Measurements from ENCODE around the gene SPSB4. TPM values are rescaled to one million over a fixed set of nuclear protein-coding genes. Genes with fewer than 3 reads are reported as not detected.

SPSB4 gene
- total and polyA plus RNA-seq, 2 of the 13 experiments (the other 11 are each of a cell fraction or from before 2014, with no cell fraction given) = not detected

DNA sequence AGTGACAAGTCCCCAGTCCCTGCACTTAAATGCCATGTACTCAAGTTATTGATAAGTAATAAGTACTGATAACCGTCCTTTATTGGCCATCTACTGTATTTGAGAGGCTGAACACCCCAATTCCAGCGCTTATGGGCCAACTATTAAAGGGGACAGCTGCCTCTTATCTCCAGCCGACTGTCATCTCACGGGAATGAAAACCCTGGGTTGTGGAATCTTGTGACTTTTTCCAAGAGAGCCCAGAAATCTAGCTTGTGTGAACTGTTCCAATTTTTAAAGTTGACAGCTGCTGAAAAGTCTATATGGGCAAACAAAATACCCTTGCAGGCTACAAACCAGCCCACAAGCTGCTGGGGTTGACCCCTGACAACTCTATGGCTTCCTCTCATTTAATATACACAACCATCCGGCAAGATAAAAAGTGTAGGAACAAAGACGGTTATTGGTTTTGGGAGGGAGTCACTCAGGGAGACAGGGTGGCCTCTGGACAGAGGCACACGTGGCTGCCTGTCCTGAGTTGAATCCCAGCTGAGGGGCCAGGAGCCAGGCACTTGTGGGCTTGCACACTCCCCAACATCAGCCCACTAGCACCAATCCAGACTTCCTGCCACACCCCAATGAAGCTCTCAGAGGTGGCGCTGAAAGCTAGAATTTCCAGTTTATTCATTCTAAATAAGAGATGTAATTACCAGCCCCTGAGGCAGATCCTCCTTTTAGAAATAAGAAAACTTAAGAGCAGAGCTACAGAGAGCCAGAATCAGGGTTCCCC, 16.2 kb downstream of the SPSB4 start:
- no peaks in the 10 kb centered on the region for H3K4me1 ChIP-seq (ENCODE audit: insufficient read depth, low read length)
- intact Hi-C loops (cut with micrococcal nuclease; ENCODE audit: unreplicated experiment) = no loop called here
- no peak overlapping the region for H2AFZ ChIP-seq (ENCODE audit: low read length)
- no peaks in the 10 kb centered on the region for H4K20me1 ChIP-seq (ENCODE audit: insufficient read depth, low read length)
- POLR2A ChIA-PET = no interaction called here
- H3K36me3 ChIP-seq (replicated peaks in 1 of 2; ENCODE audit: control insufficient read depth in 1 of 2, insufficient read depth in 2 of 2, low read length in 2 of 2) = no peaks in the 10 kb centered on the region
- no peak for ATAC-seq
- 35% methylated on average over 8 of the region's 8 CpGs for WGBS (ENCODE audit: low lambda C conversion rate)
- H3K9me3 ChIP-seq (ENCODE audit: low read length) = no peaks in the 10 kb centered on the region
- H3K4me2 ChIP-seq (ENCODE audit: low read depth, low read length) = no peak overlapping the region
- no TSS peak for BruUV-seq (replicated peaks)
- no peak for FAIRE-seq
- H3K27ac ChIP-seq (ENCODE audit: extremely low read length, insufficient read depth, low read length) = no peak overlapping the region
- no peak for DNase-seq (ENCODE audit: low spot score)
- in situ Hi-C loops (cut with HindIII; ENCODE audit: extremely low pct_ligation_motif_present, low pct_unique_long_range_greater_than_20kb) = no loop called here
- peaks cover 0 to 5% of the 10 kb centered on the region in 2 experiments; a peak in 2 of 5 replicates for H3K27me3 ChIP-seq (ENCODE audit: control insufficient read depth in 1 of 2, insufficient read depth in 2 of 2, low read length in 2 of 2)
- no peak overlapping the region for H3K9ac ChIP-seq (ENCODE audit: insufficient read depth, low read depth, low read length)
- no peaks in the 10 kb centered on the region for H3K79me2 ChIP-seq (ENCODE audit: insufficient read depth, low read length)
- TF ChIP-seq ZNF460 (CRISPR knock-in tag; IDR thresholded peaks at IDR 0.05; ENCODE audit: borderline replicate concordance) (no peak), ZNF451 (CRISPR knock-in tag; IDR thresholded peaks at IDR 0.05) (no peak), HOXA3 (CRISPR knock-in tag; IDR thresholded peaks at IDR 0.05) (no peak), MATR3 (CRISPR knock-in tag; IDR thresholded peaks at IDR 0.05) (no peak), ZZZ3 (CRISPR knock-in tag; IDR thresholded peaks at IDR 0.05; ENCODE audit: borderline replicate concordance) (no peak), TOPORS (CRISPR knock-in tag; IDR thresholded peaks at IDR 0.05) (no peak), SIN3B (IDR thresholded peaks at IDR 0.05; ENCODE audit: low read length) (no peak), ZNF383 (CRISPR knock-in tag; IDR thresholded peaks at IDR 0.05; ENCODE audit: borderline replicate concordance) (no peak), YEATS4 (CRISPR knock-in tag; IDR thresholded peaks at IDR 0.05; ENCODE audit: borderline replicate concordance) (no peak)
- TF ChIP-seq, protein P1, sequence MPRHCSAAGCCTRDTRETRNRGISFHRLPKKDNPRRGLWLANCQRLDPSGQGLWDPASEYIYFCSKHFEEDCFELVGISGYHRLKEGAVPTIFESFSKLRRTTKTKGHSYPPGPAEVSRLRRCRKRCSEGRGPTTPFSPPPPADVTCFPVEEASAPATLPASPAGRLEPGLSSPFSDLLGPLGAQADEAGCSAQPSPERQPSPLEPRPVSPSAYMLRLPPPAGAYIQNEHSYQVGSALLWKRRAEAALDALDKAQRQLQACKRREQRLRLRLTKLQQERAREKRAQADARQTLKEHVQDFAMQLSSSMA (CRISPR knock-in tag; IDR thresholded peaks at IDR 0.05) = no peak
- TF ChIP-seq, protein P2, sequence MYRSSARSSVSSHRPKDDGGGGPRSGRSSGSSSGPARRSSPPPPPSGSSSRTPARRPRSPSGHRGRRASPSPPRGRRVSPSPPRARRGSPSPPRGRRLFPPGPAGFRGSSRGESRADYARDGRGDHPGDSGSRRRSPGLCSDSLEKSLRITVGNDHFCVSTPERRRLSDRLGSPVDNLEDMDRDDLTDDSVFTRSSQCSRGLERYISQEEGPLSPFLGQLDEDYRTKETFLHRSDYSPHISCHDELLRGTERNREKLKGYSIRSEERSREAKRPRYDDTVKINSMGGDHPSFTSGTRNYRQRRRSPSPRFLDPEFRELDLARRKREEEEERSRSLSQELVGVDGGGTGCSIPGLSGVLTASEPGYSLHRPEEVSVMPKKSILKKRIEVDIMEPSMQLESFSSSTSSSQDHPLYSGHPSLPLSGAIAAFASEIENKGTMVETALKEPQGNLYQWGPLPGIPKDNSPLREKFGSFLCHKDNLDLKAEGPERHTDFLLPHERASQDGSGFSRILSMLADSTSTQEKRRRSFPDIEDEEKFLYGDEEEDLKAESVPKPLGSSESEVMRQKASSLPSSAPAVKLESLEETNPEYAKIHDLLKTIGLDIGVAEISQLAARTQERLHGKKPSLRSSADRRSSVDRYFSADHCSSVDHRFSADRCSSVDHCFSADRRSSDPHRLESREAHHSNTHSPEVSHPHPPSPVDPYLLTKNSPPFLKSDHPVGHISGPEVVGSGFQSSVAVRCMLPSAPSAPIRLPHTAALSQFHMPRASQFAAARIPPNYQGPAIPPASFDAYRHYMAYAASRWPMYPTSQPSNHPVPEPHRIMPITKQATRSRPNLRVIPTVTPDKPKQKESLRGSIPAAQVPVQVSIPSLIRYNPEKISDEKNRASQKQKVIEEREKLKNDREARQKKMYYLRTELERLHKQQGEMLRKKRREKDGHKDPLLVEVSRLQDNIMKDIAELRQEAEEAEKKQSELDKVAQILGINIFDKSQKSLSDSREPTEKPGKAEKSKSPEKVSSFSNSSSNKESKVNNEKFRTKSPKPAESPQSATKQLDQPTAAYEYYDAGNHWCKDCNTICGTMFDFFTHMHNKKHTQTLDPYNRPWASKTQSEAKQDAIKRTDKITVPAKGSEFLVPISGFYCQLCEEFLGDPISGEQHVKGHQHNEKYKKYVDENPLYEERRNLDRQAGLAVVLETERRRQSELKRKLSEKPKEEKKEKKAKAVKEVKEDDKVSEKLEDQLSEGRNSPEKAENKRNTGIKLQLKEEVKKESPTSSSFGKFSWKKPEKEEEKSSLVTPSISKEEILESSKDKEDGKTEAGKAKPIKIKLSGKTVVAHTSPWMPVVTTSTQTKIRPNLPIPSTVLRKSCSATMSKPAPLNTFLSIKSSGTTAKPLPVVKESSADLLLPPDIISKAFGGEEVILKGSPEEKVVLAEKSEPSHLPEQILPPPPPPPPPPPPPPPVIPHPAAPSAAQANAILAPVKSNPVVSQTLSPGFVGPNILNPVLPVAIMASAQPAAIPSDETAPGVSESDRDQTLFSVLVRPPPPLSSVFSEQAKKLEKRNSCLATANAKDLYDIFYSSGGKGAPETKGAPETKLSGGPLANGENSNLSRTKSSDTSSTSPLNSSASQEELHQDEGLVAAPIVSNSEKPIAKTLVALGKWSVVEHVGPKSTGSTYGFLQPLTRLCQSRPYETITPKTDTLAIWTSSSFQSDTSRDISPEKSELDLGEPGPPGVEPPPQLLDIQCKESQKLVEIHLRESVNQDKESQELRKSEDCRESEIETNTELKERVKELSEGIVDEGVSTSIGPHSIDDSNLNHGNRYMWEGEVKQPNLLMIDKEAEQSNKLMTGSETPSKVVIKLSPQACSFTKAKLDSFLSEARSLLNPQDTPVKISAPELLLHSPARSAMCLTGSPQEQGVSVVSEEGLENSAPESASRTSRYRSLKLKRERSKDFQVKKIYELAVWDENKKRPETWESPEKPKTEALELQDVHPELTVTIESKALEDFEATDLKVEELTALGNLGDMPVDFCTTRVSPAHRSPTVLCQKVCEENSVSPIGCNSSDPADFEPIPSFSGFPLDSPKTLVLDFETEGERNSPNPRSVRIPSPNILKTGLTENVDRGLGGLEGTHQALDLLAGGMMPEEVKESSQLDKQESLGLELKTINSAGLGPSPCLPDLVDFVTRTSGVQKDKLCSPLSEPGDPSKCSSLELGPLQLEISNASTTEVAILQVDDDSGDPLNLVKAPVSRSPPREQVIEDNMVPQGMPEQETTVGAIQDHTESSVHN (CRISPR knock-in tag; IDR thresholded peaks at IDR 0.05) = no peak
- CTCF ChIA-PET (ENCODE audit: low intra/inter-chr PET ratio, low total read pairs) = no interaction called here
- H3K4me3 ChIP-seq (replicated peaks in 1 of 3; ENCODE audit: insufficient read depth in 1 of 3, low read depth in 2 of 3, low read length in 3 of 3) = no peak overlapping the region
